NCI-H2227 treated with DMSO at 0.1 percent for 48 hours (cell line): Measurements from ENCODE around the gene ARSG.
"Not testable (repeated sequence)": the region's sequence is repeated elsewhere in the genome, so short reads cannot be mapped to it uniquely, and the experiment has no call there.

Experiments
- DNase-seq: peaks from one replicate; lab custom pipeline; 2025; lab: John Stamatoyannopoulos, UW

ARSG gene

DNA sequence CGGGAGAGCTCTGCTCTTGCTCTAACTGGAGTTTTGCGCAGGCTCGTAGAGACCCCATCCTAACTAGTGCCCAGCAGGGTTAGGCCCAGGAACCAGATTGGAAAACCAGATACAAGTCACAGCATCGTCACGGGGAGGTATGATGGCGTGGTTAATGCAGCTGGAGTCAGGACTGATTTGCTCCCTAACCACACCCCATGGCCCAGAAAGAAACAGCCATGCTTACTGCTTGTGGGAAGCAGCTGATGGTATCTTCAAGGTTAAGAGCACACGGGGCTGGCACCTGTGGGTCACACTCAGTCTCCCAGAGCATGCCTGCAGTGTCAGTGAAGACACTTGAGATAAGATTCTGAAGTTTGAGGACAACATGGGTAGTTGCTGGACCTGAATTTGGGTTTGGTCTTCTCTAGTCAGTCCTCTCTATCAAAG, 105.8 kb downstream of the ARSG start:
- DNase-seq: no peak

DNA sequence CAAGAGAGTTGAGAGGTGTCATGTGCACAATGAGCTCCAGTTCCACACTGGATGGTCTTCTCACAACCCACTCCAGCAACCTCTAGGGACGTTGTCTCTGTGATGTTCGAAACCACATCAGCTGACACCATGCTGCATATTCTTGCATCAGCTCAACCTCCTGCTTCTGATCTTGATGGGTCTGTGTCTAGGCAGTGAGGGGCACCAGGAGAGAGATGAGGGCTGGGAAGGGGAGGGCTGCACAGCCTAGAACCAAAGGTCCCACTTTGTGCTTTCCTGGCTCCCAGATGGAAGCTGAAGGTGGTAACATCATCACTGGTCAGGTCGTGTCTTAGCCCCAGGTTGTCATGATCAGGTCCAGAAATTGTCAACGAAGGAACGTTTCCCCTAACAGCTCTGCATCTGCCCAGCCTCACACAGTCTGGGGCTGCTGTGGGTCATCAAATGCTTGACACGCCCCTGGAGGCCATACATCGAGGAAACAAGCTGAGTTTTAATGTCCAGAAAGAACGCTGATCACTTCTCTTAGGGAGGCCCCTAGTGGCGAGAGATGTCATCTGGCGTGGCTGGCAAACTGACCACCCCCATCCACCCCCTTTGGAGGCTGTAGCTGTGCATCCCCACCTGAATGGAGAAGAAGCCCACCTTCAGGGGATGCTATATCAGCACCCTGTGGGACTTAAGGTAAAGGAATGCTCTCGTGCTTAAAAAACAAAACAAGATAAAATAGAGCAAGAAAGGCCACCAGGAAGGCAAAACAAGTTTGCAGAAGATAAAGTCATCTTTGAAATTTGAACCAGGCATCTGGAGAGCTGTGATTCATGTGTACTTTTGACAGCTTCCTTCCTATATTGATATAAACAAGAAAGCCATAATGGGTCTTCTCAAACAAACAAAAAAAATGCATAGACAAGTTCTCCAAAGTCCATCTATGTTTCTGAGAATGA, 107.7 kb downstream of the ARSG start:
- DNase-seq: peak; percentile 14

DNA sequence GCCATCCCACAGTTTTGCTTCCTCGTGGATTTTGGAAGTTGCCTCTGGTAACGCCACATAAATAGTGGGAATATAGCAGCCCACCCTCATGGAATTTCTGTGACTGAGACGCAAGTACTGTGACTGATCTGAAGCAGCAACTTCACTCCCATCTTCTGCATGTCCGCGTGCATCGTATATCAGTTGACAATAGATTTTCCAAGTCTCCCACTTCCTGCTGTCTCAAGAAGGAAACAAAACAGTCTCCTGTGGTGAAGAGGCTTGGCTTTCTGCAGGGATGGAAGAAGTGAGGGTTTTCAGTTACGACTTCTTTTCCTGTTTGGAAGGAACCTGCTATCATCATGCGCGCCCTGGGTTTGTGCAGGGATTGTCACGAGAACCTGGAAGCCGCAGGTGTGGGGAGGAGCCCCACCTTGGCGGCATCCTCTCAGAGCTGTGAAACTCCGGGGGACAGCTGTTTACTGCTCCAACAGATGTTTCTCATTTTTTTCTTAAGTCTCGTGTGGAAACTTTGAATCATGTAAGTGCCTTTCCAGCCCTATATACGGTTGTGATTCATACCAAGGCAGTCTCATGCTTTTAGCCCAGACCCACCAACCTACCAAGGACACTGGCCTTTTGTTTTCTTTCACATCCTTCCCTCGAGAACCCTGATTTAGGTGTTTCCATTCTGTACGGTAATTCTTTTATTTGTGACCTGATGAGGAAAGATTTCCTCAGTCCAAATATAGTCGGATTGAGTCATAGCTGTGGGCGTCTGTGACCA, 108.5 kb downstream of the ARSG start:
- DNase-seq: no peak

GRCh38 chr17:68400404-68400735, 109.1 kb downstream of the ARSG start:
- DNase-seq: no peak

DNA sequence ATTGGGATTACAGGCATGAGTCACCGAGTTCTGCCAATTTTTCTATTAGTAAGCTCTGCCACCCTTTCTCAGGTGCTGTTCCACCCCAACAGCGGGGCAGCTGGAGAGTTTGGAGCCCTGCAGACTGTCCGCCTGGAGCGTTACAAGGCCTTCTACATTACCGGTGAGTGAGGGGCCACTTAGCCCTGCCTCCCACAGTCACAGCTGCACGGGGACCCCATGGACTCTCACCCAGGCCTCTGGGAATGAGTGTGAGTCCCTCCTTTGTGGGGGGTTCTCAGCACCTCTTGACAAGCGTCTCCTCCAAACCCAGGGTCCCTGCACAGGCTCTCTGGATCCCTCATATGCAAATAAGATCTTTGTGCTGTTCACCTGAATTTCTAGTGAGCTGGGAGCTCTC, 110.0 kb downstream of the ARSG start:
- DNase-seq: no peak

GRCh38 chr17:68403122-68403521, 111.8 kb downstream of the ARSG start:
- no peak for DNase-seq

DNA sequence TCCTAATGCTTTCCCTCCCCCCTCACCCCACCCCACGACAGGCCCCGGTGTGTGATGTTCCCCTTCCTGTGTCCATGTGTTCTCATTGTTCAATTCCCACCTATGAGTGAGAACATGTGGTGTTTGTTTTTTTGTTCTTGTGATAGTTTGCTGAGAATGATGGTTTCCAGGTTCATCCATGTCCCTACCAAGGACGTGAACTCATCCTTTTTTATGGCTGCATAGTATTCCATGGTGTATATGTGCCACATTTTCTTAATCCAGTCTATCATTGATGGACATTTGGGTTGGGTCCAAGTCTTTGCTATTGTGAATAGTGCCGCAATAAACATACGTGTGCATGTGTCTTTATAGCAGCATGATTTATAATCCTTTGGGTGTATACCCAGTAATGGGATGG, 112.5 kb downstream of the ARSG start:
- not testable (repeated sequence) for DNase-seq

DNA sequence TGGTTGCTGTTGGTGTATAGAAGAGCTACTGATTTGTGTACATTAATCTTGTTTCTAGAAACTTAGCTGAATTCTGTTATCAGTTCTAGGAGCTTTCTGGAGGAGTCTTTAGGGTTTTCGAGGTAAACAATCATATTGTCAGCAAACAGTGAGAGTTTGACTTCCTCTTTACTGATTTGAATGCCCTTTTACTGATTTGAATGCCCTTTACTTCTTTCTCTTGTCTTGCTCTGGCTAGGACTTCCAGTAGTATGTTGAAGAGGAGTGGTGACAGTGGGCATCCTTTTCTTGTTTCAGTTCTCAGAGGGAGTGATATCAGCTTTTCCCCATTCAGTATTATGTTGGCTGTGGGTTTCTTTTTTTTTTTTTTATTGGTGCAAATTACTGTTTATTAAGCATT, 116.4 kb downstream of the ARSG start:
- DNase-seq: not testable (repeated sequence)

- peak; percentile 13 for DNase-seq
Measured at GRCh38 chr17:68413597-68414560, 122.6 kb downstream of the ARSG start.

DNA sequence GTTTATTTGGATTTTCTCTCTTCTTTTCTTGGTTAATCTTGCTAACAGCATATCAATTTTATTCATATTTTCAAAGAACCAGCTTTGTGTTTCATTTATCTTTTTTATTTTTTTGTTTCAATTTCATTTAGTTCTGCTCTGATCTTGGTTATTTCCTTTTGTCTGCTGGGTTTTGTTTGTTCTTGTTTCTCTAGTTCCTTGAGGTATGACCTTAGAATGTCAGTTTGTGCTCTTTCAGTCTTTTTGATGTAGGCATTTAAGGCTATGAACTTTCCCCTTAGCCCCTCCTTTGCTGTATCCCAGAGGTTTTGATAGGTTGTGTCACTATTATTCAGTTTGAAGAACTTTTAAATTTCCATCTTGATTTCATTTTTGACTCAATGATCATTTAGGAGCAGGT, 123.6 kb downstream of the ARSG start:
- DNase-seq: not testable (repeated sequence)

GRCh38 chr17:68417317-68417716, 126.0 kb downstream of the ARSG start:
- DNase-seq: no peak

GRCh38 chr17:68418876-68419275, 127.6 kb downstream of the ARSG start:
- no peak for DNase-seq

DNA sequence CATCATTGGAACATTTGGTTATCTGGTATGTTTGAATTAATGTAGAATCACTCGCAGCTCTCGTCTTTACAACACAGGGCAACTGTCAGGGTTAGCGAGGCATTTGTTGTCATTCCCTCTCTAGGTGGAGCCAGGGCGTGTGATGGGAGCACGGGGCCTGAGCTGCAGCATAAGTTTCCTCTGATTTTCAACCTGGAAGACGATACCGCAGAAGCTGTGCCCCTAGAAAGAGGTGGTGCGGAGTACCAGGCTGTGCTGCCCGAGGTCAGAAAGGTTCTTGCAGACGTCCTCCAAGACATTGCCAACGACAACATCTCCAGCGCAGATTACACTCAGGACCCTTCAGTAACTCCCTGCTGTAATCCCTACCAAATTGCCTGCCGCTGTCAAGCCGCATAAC, 128.8 kb downstream of the ARSG start:
- no peak for DNase-seq

DNA sequence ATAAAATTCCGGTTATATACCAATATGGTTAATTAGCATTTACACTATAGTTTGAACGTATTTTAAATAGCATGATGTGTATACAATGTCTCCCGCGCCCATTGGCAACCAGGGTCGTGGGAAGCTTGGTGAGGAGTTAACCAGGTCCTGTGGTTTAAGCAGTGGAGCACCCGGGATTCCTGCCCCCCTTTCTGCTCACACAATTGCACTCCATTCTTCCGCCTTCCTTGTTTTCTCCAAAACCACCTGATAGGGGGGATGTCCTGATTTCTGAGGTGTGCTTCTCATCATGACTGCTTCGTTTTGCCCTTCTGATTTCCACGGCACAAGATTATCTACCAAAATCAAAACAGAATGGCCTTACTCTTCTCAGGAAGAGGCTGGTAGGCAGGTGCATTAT, 130.2 kb downstream of the ARSG start:
- no peak for DNase-seq

DNA sequence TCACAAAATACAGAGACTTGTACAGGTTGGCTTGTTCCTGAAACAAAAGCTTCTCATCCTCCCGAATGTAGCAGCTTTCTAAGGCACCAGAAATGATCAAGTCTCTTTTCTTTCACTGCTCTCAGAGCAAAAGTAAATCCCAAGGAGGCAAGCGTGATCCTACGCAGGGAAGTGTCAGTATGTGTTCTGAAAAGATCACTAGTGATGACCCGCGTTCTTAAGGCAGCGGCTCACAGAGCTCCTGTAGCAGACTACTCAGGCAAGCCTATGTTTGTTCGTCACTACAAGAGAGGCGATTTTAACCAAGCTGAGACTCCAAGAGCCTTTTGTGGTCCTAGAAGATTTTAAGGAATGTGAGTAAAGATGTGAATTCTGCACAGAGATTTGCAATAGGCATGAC, 131.5 kb downstream of the ARSG start:
- DNase-seq: no peak

DNA sequence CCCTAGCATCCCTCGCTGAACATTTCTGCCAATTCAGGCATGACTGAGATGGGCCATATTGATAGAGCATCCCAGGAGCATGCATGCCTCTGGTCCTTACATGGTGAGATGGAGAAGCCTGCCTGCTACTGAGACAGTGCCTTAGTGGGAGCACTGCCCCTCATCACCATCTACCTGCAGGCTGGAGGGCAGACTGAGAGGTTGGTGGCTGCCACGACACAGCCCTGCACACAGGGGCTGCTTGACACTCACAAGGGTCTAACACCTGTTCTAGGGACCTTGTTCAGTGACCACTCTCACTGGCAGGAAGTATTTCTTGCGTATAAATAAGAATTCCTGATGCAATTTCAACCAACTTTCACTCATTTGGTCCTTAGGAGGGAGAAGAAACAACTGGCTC, 132.0 kb downstream of the ARSG start:
- DNase-seq: no peak

DNA sequence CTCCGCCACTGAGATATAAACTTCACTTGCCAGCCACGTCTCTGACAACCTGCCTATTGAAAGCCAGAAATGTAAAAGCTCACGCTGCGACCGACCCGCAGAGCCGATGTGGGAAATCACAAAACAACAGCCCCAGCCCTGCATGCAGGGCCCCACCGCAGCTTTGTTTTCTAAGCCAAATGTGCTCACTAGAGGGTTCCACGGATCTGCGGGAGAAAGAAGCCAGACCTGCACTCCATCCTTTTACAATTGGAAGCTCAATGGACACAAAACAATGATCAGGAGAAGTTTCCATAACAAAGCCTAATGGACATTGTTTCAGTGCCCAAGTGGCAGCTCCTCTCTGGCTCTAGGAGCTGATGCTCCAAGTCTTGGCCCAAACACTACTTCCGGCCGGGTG, 132.9 kb downstream of the ARSG start:
- no peak for DNase-seq

DNA sequence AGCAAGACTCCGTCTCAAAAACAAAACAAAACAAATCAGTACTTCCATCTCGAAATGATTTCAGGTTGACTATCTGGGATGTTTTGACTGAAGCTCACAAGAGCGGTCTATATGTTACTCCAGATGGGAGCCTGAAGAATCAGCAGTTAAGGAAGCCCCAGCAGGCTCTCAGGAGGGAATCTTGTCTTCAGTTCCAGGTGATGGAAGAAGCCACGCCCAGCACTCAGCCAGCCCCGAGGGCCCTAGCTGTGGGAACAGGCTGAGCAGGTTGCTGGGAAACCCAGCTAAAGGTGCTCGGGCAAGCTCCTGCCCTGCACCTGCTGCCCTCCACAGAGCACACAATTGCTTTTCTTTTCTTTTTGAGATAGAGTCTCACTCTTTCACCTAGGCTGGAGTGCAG, 133.6 kb downstream of the ARSG start:
- no peak for DNase-seq

DNA sequence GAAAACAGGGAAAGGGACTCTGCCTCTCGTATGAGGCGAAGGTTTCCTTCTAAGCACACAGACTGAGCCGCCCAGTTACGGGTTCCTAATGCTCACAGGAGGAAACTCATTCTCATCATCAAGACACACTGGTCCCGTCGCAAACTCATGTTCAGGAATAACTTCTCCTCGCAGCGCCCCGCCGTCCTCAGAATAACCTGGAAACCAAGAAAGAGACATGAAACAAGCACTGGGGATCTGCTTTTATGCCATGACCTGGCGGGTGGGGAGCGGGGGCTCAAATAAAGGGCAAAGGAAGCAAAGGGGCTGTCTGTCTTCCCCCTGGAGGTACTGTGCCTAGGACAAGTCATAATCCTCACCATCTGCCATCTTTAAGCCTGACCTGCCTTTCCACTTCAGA, 134.7 kb downstream of the ARSG start:
- no peak for DNase-seq

- DNase-seq: no peak
Measured at GRCh38 chr17:68427575-68427974, 136.3 kb downstream of the ARSG start.

DNA sequence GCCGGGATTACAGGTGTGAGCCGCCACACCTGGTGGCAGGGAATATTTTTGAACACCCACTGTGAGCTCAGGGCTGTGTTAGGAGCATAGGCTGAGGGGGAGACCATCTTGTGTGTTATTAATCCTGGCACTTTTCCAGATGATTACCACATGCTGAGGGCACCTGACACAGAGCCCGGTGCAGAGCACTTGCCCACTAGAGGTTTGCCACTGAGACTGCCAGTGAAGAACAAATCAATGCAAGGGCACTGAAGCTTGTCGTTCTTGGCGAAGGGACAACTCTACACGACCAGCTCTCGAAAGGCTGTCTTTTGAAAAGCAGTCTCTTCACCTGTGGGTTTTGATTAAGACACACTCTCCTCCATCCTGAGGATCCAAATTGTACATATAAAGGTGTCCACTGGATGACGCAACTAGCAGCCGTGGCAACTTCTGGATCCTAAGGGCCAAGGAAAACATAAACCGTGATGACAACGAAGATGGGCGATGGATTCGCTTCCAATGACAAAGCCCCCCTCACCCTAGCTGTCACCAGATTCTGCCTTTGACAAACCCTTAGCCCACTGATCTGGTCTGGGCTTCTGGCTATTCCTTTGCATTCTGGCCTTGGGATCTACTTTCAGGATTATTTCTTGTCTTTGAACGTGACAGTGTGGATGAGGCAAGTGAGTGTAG, 137.3 kb downstream of the ARSG start:
- no peak for DNase-seq

DNA sequence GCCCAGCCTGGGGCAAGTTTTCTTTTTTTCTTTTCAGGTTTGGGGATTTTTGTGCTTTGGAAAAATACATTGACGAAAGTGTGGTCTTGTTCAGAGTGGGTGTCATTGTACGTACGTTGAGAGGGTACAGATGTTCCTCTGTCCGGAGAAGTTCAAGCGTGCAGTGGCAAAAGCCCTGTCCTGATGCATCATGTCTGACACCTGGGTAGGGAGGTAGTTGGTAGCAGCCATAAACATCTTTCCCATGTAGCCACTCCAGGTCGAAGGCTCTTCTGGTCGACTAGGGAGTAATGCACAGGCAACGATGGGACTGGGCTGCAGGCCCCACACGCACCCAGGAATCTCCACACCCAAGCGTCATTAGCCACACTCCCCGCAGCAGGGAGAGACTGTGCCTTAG, 138.6 kb downstream of the ARSG start:
- no peak for DNase-seq
